Neural cell (in vitro differentiated cells): ENCODE results near the gene RBM4B.

Experiments
- EZH2 ChIP-seq: fragments of 200-600, 300-800 bp; shearing (Covaris generic), sonication (generic); IDR thresholded peaks from 2 replicates; pipeline ENCODE4 v1.6.1; 2014; ENCODE audit warnings: antibody characterized with exemption, low read length, borderline replicate concordance, mild to moderate bottlenecking; ENCODE audit not compliant: insufficient read depth, poor library complexity, severe bottlenecking
- MXI1 ChIP-seq: fragments of 450-650 bp; conservative IDR thresholded peaks from 2 replicates; pipeline ENCODE4 v1.6.1; 2014; ENCODE audit warnings: antibody characterized with exemption, mild to moderate bottlenecking; ENCODE audit not compliant: poor library complexity, severe bottlenecking
- POLR2AphosphoS5 ChIP-seq: IDR thresholded peaks from 2 replicates; pipeline ENCODE4 v1.6.1; 2012
- RAD21 ChIP-seq: fragments of 450-650 bp; conservative IDR thresholded peaks from 2 replicates; pipeline ENCODE4 v1.6.1; 2014; ENCODE audit warnings: antibody characterized with exemption, mild to moderate bottlenecking, moderate library complexity
- SMC3 ChIP-seq: fragments of 450-650 bp; conservative IDR thresholded peaks from 2 replicates; pipeline ENCODE4 v1.6.1; 2014; ENCODE audit warnings: antibody characterized with exemption, mild to moderate bottlenecking, moderate library complexity; ENCODE audit not compliant: poor library complexity
- TF ChIP-seq, protein P1 (sequence below): fragments of 450-650 bp; IDR thresholded peaks from 2 replicates; pipeline ENCODE4 v1.5.1; 2014; ENCODE audit warnings: antibody characterized with exemption, mild to moderate bottlenecking, moderate library complexity; ENCODE audit not compliant: poor library complexity, severe bottlenecking

DNA sequence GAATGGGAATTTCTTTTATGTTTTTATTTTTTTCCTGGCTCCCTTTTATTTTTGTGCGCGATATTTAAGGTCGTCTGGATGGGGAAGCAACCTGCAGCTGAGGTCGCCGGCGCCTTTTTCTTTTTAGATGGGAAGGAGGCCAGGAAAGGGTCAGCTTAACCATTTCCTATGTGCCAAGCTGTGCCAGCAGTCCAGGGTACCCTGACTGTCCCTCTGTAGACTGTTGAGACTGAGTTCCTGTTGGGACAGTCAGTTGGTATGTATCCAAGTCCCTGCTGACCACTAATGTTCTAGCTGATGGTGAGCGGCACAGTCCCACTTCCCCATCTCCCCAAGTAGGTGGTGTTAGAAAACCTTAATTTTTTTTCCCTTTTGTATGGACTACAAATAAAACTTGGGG is 50.8 kb downstream of the RBM4B start:
- TF ChIP-seq, protein P1, sequence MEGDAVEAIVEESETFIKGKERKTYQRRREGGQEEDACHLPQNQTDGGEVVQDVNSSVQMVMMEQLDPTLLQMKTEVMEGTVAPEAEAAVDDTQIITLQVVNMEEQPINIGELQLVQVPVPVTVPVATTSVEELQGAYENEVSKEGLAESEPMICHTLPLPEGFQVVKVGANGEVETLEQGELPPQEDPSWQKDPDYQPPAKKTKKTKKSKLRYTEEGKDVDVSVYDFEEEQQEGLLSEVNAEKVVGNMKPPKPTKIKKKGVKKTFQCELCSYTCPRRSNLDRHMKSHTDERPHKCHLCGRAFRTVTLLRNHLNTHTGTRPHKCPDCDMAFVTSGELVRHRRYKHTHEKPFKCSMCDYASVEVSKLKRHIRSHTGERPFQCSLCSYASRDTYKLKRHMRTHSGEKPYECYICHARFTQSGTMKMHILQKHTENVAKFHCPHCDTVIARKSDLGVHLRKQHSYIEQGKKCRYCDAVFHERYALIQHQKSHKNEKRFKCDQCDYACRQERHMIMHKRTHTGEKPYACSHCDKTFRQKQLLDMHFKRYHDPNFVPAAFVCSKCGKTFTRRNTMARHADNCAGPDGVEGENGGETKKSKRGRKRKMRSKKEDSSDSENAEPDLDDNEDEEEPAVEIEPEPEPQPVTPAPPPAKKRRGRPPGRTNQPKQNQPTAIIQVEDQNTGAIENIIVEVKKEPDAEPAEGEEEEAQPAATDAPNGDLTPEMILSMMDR, result no peak
- no peak for TF ChIP-seq MXI1
- TF ChIP-seq EZH2, result no peak
- TF ChIP-seq POLR2AphosphoS5, result no peak
- TF ChIP-seq RAD21, result no peak
- no peak for TF ChIP-seq SMC3
